ENCODE results near the gene SGPP2.

The SGPP2 gene

GRCh38 chr2:222470802-222471468 lies 46.6 kb downstream of the SGPP2 start:
- DNase-seq (ENCODE audit: low read depth in 3 of 3) = no peak

- no peak for DNase-seq (ENCODE audit: low read depth in 3 of 3)
Observed at GRCh38 chr2:222477962-222478608, 53.7 kb downstream of the SGPP2 start.

- no peak for DNase-seq (ENCODE audit: low read depth in 3 of 3)
Observed at GRCh38 chr2:222479859-222480258, 55.5 kb downstream of the SGPP2 start.

GRCh38 chr2:222480497-222480896 lies 56.2 kb downstream of the SGPP2 start:
- no peak for DNase-seq (ENCODE audit: low read depth in 3 of 3)

GRCh38 chr2:222481941-222482340 lies 57.6 kb downstream of the SGPP2 start:
- no peak for DNase-seq (ENCODE audit: low read depth in 3 of 3)

GRCh38 chr2:222483513-222484039 lies 59.2 kb downstream of the SGPP2 start:
- no peak for DNase-seq (ENCODE audit: low read depth in 3 of 3)

- no peak for DNase-seq (ENCODE audit: low read depth in 3 of 3)
Observed at GRCh38 chr2:222485367-222486211, 61.2 kb downstream of the SGPP2 start.

GRCh38 chr2:222490131-222490530 lies 65.8 kb downstream of the SGPP2 start:
- no peak for DNase-seq (ENCODE audit: low read depth in 3 of 3)

GRCh38 chr2:222492683-222493082 lies 68.3 kb downstream of the SGPP2 start:
- DNase-seq (ENCODE audit: low read depth in 3 of 3) = no peak

- no peak for DNase-seq (ENCODE audit: low read depth in 3 of 3)
Observed at GRCh38 chr2:222494104-222494739, 69.9 kb downstream of the SGPP2 start.

- DNase-seq (ENCODE audit: low read depth in 3 of 3) = no peak
Observed at GRCh38 chr2:222495388-222495787, 71.0 kb downstream of the SGPP2 start.

GRCh38 chr2:222499226-222499625 lies 74.9 kb downstream of the SGPP2 start:
- DNase-seq (ENCODE audit: low read depth in 3 of 3) = no peak

- no peak for DNase-seq (ENCODE audit: low read depth in 3 of 3)
Observed at GRCh38 chr2:222504191-222504590, 79.8 kb downstream of the SGPP2 start.

- DNase-seq (ENCODE audit: low read depth in 3 of 3) = no peak
Observed at GRCh38 chr2:222504719-222505118, 80.4 kb downstream of the SGPP2 start.

- no peak for DNase-seq (ENCODE audit: low read depth in 3 of 3)
Observed at GRCh38 chr2:222506230-222506935, 82.0 kb downstream of the SGPP2 start.

GRCh38 chr2:222514901-222515300 lies 90.6 kb downstream of the SGPP2 start:
- no peak for DNase-seq (ENCODE audit: low read depth in 3 of 3)

- no peak for DNase-seq (ENCODE audit: low read depth in 3 of 3)
Observed at GRCh38 chr2:222518570-222519381, 94.4 kb downstream of the SGPP2 start.

GRCh38 chr2:222521099-222521498 lies 96.8 kb downstream of the SGPP2 start:
- no peak for DNase-seq (ENCODE audit: low read depth in 3 of 3)

GRCh38 chr2:222522082-222522481 lies 97.7 kb downstream of the SGPP2 start:
- DNase-seq (ENCODE audit: low read depth in 3 of 3) = no peak

GRCh38 chr2:222523783-222524544 lies 99.6 kb downstream of the SGPP2 start:
- DNase-seq (ENCODE audit: low read depth in 3 of 3) = no peak

Measured in stimulated activated CD4-positive, alpha-beta T cell treated with anti-CD3 and anti-CD28 coated beads, TNF-alpha, amount 100 ng/mL, for 4 hours (primary cell).